Measurements from ENCODE around the gene CCNA1. TPM values are rescaled to one million over a fixed set of nuclear protein-coding genes. Genes with fewer than 3 reads are reported as not detected.

The CCNA1 gene
- polyA plus RNA-seq, 1 donor (not counting 4 experiments of a cell fraction or from before 2014, with no cell fraction given): 0.80 TPM

- Histone ChIP-seq H3K27me3 (ENCODE audit: control insufficient read depth, extremely low read depth, insufficient read depth, low read length) (no peaks in the 10 kb centered on the region), H3K36me3 (ENCODE audit: control insufficient read depth in 2 of 2, extremely low read depth in 1 of 2, insufficient read depth in 2 of 2, low read length in 2 of 2) (no peaks in the 10 kb centered on the region), H3K9me3 (ENCODE audit: control insufficient read depth, low read depth, low read length) (no peaks in the 10 kb centered on the region), H3K4me1 (ENCODE audit: control insufficient read depth, extremely low read depth, insufficient read depth, low read length) (peaks cover 11% of the 10 kb centered on the region), H3K9me1 (ENCODE audit: control insufficient read depth, extremely low read depth, insufficient read depth, low read length) (no peaks in the 10 kb centered on the region), H3K9ac (ENCODE audit: control insufficient read depth, extremely low read depth, insufficient read depth, low read length) (no peak overlapping the region), H2AFZ (ENCODE audit: control insufficient read depth, low read length) (no peak overlapping the region), H3K4me2 (ENCODE audit: control insufficient read depth, extremely low read depth, insufficient read depth, low read depth, low read length) (no peak overlapping the region), H3K79me2 (ENCODE audit: control insufficient read depth, insufficient read depth, low read length) (no peaks in the 10 kb centered on the region), H3K27ac (ENCODE audit: control insufficient read depth, insufficient read depth, low read length) (no peak overlapping the region), H4K20me1 (ENCODE audit: control insufficient read depth, extremely low read depth, insufficient read depth, low read length) (no peaks in the 10 kb centered on the region), H3K4me3 (ENCODE audit: control insufficient read depth in 2 of 3, extremely low read depth in 1 of 3, insufficient read depth in 2 of 3, low read depth in 1 of 3, low read length in 3 of 3) (no peak overlapping the region)
- dilution Hi-C loops (cut with MboI; ENCODE audit: extremely low pct_ligation_motif_present, low sequenced_read_pairs): no loop called here
- no peak for FAIRE-seq
- no peak for DNase-seq (ENCODE audit: low read depth, low spot score)
- no peak for TF ChIP-seq EZH2 (IDR thresholded peaks at IDR 0.05; ENCODE audit: low read length)
- TF ChIP-seq, protein P1, sequence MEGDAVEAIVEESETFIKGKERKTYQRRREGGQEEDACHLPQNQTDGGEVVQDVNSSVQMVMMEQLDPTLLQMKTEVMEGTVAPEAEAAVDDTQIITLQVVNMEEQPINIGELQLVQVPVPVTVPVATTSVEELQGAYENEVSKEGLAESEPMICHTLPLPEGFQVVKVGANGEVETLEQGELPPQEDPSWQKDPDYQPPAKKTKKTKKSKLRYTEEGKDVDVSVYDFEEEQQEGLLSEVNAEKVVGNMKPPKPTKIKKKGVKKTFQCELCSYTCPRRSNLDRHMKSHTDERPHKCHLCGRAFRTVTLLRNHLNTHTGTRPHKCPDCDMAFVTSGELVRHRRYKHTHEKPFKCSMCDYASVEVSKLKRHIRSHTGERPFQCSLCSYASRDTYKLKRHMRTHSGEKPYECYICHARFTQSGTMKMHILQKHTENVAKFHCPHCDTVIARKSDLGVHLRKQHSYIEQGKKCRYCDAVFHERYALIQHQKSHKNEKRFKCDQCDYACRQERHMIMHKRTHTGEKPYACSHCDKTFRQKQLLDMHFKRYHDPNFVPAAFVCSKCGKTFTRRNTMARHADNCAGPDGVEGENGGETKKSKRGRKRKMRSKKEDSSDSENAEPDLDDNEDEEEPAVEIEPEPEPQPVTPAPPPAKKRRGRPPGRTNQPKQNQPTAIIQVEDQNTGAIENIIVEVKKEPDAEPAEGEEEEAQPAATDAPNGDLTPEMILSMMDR (optimal IDR thresholded peaks at IDR 0.05 in 1 of 3, IDR thresholded peaks at IDR 0.05 in 1 of 3, conservative IDR thresholded peaks at IDR 0.05 in 1 of 3; ENCODE audit: extremely low read depth in 1 of 3, insufficient read depth in 2 of 3, low read length in 3 of 3): no peak
These were observed 19.6 kb upstream of the CCNA1 start for GRCh38 chr13:36412736-36413135.

- FAIRE-seq (no peak), DNase-seq (ENCODE audit: low read depth, low spot score) (no peak)
- Histone ChIP-seq H3K27ac (ENCODE audit: control insufficient read depth, insufficient read depth, low read length) (no peak overlapping the region), H3K9ac (ENCODE audit: control insufficient read depth, extremely low read depth, insufficient read depth, low read length) (no peak overlapping the region), H3K4me3 (ENCODE audit: control insufficient read depth in 2 of 3, extremely low read depth in 1 of 3, insufficient read depth in 2 of 3, low read depth in 1 of 3, low read length in 3 of 3) (no peak overlapping the region), H3K36me3 (ENCODE audit: control insufficient read depth in 2 of 2, extremely low read depth in 1 of 2, insufficient read depth in 2 of 2, low read length in 2 of 2) (no peaks in the 10 kb centered on the region), H3K4me2 (ENCODE audit: control insufficient read depth, extremely low read depth, insufficient read depth, low read depth, low read length) (no peak overlapping the region), H3K27me3 (ENCODE audit: control insufficient read depth, extremely low read depth, insufficient read depth, low read length) (no peaks in the 10 kb centered on the region), H3K9me3 (ENCODE audit: control insufficient read depth, low read depth, low read length) (no peaks in the 10 kb centered on the region), H4K20me1 (ENCODE audit: control insufficient read depth, extremely low read depth, insufficient read depth, low read length) (no peaks in the 10 kb centered on the region), H3K9me1 (ENCODE audit: control insufficient read depth, extremely low read depth, insufficient read depth, low read length) (no peaks in the 10 kb centered on the region), H2AFZ (ENCODE audit: control insufficient read depth, low read length) (no peak overlapping the region), H3K79me2 (ENCODE audit: control insufficient read depth, insufficient read depth, low read length) (no peaks in the 10 kb centered on the region), H3K4me1 (ENCODE audit: control insufficient read depth, extremely low read depth, insufficient read depth, low read length) (peaks cover 15% of the 10 kb centered on the region)
- no peak for TF ChIP-seq EZH2 (IDR thresholded peaks at IDR 0.05; ENCODE audit: low read length)
- TF ChIP-seq, protein P1 (optimal IDR thresholded peaks at IDR 0.05 in 1 of 3, IDR thresholded peaks at IDR 0.05 in 1 of 3, conservative IDR thresholded peaks at IDR 0.05 in 1 of 3; ENCODE audit: extremely low read depth in 1 of 3, insufficient read depth in 2 of 3, low read length in 3 of 3): no peak
- dilution Hi-C loops (cut with MboI; ENCODE audit: extremely low pct_ligation_motif_present, low sequenced_read_pairs): no loop called here
These were observed 19.1 kb upstream of the CCNA1 start for GRCh38 chr13:36413161-36413560.

Data from keratinocyte (primary cell).